Measurements from ENCODE around the gene GH2. TPM values are rescaled to one million over a fixed set of nuclear protein-coding genes. Genes with fewer than 3 reads are reported as not detected.

The GH2 gene
- total RNA-seq, 3 donors from 2014 or later (not counting 1 experiment from before 2014, with no cell fraction given) = not detected

DNA sequence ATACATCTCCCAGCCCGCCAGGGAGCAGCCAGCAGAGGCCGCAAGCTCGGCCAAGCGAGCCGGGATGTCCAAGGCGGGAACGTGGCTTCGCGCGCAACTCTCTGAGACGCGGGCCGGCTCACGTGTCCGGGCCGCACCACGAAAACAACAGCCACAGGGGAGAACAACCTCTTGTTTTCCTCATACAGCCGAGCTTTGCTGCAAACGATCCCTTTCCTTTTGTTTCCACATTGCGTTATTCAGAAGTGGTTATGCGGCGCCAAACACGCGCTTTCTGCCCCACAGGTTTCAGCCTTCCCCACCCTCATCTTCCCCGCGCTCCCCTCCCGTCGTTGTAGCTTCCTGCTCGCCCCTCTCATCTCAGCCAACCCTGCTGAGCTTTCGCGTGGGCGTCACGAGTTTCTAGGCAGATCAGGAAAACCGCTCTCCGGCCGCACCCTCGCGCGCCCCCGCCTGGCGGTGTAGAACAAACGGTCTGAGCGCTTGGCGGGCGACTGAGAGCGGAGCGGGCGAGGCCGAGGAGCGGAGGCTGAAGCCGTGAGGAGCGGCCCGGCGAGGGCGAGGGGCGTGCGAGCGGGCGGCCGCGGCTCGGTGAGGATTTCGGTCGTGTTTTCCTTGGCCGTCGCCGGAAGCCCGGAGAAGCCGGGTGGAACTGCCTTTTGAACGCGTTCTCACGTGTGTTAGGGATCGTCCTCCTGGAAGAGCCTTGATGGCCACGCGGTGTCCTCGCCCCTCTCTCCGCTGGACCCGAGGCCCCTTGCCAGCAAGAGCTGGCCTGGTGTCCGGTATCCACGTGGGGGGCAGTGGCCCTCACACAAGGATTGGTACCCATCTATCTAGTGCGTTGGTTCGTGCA lies 32.7 kb downstream of the GH2 start:
- no peaks in the 10 kb centered on the region for H3K36me3 ChIP-seq (ENCODE audit: control insufficient read depth, insufficient read depth, low read length)
- no peaks in the 10 kb centered on the region for H3K27me3 ChIP-seq (ENCODE audit: control insufficient read depth, insufficient read depth, low read length)
- peaks cover 16% of the 10 kb centered on the region for H3K4me1 ChIP-seq (ENCODE audit: control insufficient read depth, insufficient read depth, low read length)
- Mint-ChIP-seq H3K4me3 (peak overlapping the region; percentile 81), H3K27me3 (ENCODE audit: low read depth in 2 of 2) (no peaks in the 10 kb centered on the region), H3K36me3 (no peaks in the 10 kb centered on the region), H3K9me3 (no peaks in the 10 kb centered on the region), H3K27ac (peak overlapping the region; percentile 88 to 90), H3K4me1 (peaks cover 20 to 21% of the 10 kb centered on the region in 2 donors)
- peak; percentile 96 for DNase-seq
- TF ChIP-seq, protein P1, sequence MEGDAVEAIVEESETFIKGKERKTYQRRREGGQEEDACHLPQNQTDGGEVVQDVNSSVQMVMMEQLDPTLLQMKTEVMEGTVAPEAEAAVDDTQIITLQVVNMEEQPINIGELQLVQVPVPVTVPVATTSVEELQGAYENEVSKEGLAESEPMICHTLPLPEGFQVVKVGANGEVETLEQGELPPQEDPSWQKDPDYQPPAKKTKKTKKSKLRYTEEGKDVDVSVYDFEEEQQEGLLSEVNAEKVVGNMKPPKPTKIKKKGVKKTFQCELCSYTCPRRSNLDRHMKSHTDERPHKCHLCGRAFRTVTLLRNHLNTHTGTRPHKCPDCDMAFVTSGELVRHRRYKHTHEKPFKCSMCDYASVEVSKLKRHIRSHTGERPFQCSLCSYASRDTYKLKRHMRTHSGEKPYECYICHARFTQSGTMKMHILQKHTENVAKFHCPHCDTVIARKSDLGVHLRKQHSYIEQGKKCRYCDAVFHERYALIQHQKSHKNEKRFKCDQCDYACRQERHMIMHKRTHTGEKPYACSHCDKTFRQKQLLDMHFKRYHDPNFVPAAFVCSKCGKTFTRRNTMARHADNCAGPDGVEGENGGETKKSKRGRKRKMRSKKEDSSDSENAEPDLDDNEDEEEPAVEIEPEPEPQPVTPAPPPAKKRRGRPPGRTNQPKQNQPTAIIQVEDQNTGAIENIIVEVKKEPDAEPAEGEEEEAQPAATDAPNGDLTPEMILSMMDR (IDR thresholded peaks at IDR 0.05) = peak; percentile 82
- intact Hi-C loops (cut with micrococcal nuclease) = no loop called here
- no peaks in the 10 kb centered on the region for H3K9me3 ChIP-seq (ENCODE audit: control insufficient read depth, insufficient read depth, low read length)
- ATAC-seq = peak; percentile 95 to 98 (median 97)
- 30% methylated on average over 82 of the region's 82 CpGs for WGBS (ENCODE audit: insufficient coverage)
- peak overlapping the region; percentile 70 for H3K27ac ChIP-seq (ENCODE audit: low read length)
- peak overlapping the region; percentile 36 for H3K4me3 ChIP-seq (ENCODE audit: low read length)

DNA sequence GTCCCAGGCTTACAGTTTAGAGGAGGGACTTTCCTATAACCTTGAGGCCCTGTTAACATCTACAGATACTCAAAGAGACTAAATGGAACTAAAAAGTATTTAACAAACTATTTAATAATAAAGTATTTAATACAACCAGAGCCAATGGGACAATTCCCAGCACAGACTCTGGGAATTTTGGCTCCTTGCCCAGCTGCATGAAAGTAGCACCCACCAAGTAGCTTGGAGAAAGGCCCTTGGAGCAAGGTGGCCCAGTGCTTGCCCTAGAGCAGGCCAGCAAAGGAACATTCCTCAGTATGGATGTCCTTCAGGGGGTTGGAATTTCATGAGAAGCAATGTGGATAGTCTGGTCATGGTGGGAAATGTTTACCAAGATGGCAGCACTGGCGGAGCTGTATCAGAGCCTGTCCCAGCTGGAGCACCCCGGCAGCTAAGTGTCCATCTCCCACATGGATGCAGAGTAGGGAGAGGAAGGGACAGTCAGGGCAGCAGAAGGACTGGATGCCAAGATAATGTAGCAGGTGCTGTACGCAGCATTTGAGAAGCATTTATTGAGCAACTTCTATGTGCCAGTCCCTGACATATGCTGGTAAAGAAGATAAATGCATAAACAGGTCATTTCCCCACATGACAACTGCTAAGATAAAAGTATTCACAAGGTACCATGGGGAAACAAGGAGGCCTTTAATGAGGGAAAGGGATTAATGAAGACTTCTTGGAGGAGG lies 34.1 kb downstream of the GH2 start:
- H3K9me3 Mint-ChIP-seq = no peaks in the 10 kb centered on the region
- H3K9me3 ChIP-seq (ENCODE audit: control insufficient read depth, insufficient read depth, low read length) = no peaks in the 10 kb centered on the region
- DNase-seq = peak in 1 of 2 donors; percentile 4
- TF ChIP-seq, protein P1 (IDR thresholded peaks at IDR 0.05) = no peak
- intact Hi-C loops (cut with micrococcal nuclease) = no loop called here
- H3K4me3 Mint-ChIP-seq = peak overlapping the region; percentile 82
- peaks cover 26% of the 10 kb centered on the region for H3K4me1 ChIP-seq (ENCODE audit: control insufficient read depth, insufficient read depth, low read length)
- no peak overlapping the region for H3K4me3 ChIP-seq (ENCODE audit: low read length)
- H3K27me3 Mint-ChIP-seq (ENCODE audit: low read depth in 2 of 2) = no peaks in the 10 kb centered on the region
- peak overlapping the region; percentile 88 to 90 for H3K27ac Mint-ChIP-seq
- H3K36me3 ChIP-seq (ENCODE audit: control insufficient read depth, insufficient read depth, low read length) = no peaks in the 10 kb centered on the region
- H3K4me1 Mint-ChIP-seq = peaks cover 27 to 30% of the 10 kb centered on the region in 2 donors
- no peaks in the 10 kb centered on the region for H3K27me3 ChIP-seq (ENCODE audit: control insufficient read depth, insufficient read depth, low read length)
- no peak for ATAC-seq
- H3K27ac ChIP-seq (ENCODE audit: low read length) = no peak overlapping the region
- H3K36me3 Mint-ChIP-seq = no peaks in the 10 kb centered on the region
- 67% methylated on average over 3 of the region's 3 CpGs for WGBS (ENCODE audit: insufficient coverage)

DNA sequence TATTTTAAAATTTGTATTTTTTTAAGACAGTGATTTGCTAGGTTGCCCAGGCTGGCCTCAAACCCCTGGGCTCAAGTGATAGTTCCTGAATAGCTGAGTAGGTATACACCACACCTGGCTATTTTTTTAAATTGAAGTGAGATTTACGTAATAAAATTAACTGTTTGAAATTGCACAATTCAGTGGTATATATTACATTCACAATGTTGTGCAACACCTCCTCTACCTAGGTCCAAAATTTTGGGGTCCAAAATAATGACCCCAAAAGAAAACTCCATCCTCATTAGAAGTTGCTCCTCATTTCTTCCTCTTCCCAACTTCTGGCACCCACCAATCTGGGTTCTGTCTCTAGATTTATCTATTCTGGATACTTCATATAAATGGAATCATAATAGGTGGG lies 36.2 kb downstream of the GH2 start:
- ATAC-seq (no peak), DNase-seq (no peak)
- no peaks in the 10 kb centered on the region for H3K9me3 Mint-ChIP-seq
- Histone ChIP-seq H3K4me3 (ENCODE audit: low read length) (no peak overlapping the region), H3K36me3 (ENCODE audit: control insufficient read depth, insufficient read depth, low read length) (no peaks in the 10 kb centered on the region), H3K4me1 (ENCODE audit: control insufficient read depth, insufficient read depth, low read length) (peaks cover 43% of the 10 kb centered on the region), H3K27me3 (ENCODE audit: control insufficient read depth, insufficient read depth, low read length) (no peaks in the 10 kb centered on the region), H3K9me3 (ENCODE audit: control insufficient read depth, insufficient read depth, low read length) (no peaks in the 10 kb centered on the region), H3K27ac (ENCODE audit: low read length) (no peak overlapping the region)
- intact Hi-C loops (cut with micrococcal nuclease) = no loop called here
- peaks cover 42 to 47% of the 10 kb centered on the region in 2 donors for H3K4me1 Mint-ChIP-seq
- no CpG with 5 or more reads among the region's 1 CpG for WGBS (ENCODE audit: insufficient coverage)
- TF ChIP-seq, protein P1 (IDR thresholded peaks at IDR 0.05) = no peak
- no peak overlapping the region for H3K4me3 Mint-ChIP-seq
- H3K27ac Mint-ChIP-seq = no peak overlapping the region
- no peaks in the 10 kb centered on the region for H3K36me3 Mint-ChIP-seq
- no peaks in the 10 kb centered on the region for H3K27me3 Mint-ChIP-seq (ENCODE audit: low read depth in 2 of 2)

All from natural killer cell (primary cell).